ENCODE data around the gene CCL28.

Gene CCL28

GRCh38 chr5:43354774-43355173 is 57.4 kb downstream of the CCL28 start:
- no peak for DNase-seq

DNA sequence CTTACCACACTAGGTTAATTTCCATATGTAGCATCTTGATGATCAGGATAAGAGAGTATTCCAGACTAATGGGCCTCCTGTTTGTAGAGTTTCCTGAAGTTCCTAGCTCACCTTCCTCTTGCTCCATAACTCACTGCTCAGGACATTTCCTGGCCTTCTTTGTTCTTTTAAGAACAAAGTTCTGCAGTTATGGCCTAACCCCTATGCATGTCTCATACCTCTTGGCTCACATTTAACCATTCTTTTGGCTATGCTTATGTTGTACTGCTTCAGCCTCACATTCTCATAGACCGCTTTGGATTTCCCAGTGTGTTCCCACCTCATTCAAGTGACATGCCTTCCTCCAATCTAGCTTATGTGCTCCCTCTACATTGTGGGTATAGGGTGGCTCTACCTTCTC is 58.5 kb downstream of the CCL28 start:
- DNase-seq, result no peak

- no peak for DNase-seq
Measured at GRCh38 chr5:43352915-43353314, 59.3 kb downstream of the CCL28 start.

DNA sequence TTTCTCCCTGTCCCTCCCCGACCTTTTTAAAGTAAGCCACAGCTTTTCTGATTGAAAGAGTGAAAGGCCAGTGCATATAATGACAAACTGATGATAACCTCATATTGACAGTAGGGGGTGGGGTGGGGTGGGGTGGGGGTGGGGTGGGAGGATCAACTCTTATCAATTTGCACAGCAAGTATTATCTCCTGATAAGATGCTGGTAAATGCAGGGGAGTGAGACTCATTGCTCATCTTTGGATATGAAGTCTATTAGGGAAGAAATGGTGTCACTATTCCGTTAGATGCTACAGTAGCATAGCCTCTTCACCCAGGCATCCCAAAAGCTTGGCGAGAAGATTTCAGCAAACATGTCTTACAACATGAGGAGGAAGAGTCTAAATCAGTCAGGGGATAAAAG is 60.1 kb downstream of the CCL28 start:
- DNase-seq, result no peak

- DNase-seq, result no peak
Measured at GRCh38 chr5:43348861-43349363, 63.3 kb downstream of the CCL28 start.

GRCh38 chr5:43348207-43348606 is 64.0 kb downstream of the CCL28 start:
- DNase-seq, result no peak

DNA sequence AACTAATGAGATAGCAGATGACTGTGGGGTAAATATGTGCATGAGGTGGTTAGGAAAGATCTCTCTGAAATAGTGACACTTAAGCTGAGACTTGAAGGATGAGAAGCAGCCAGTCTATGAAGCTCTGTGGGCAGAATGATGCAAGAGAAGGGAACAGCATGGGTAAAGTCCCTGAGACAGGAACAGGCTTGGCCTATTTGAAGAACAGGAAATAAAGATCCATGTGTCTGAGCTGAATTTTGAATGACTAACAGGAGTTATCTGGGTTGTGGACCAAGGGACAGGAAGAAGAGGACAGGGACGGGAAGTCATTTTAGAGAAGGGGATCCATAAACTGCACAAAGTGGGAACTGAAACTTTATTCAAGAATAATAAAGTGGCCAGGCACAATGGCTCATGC is 73.3 kb downstream of the CCL28 start:
- DNase-seq, result no peak

- DNase-seq, result no peak
Measured at GRCh38 chr5:43336159-43336558, 76.0 kb downstream of the CCL28 start.

DNA sequence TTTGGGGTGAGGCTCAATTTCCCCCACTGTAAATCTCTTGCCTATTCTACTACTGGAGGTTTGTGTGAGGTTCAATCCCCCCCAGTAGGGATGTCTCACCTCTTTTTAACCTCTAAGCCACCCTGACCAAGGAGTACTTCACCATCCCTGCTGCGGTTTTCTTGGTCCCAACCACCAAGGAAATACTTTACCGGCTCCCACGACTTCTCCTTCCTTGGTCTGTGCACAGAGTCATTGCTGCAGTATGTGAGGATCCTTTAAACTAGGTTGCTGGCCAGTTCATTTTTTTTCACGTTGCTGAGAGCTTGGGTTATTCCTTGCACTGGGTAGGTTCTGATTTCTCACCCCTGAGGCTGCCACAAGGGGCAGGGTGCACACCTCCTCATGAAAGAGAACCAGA is 76.5 kb downstream of the CCL28 start:
- no peak for DNase-seq

- no peak for DNase-seq
Measured at GRCh38 chr5:43332401-43332800, 79.8 kb downstream of the CCL28 start.

Data from NCI-H1105 (cell line).